Omental fat pad (tissue), 4 donors: ENCODE measurements around the gene TRIL. TPM values are rescaled to one million over a fixed set of nuclear protein-coding genes. Genes with fewer than 3 reads are reported as not detected.

Experiments used
- ATAC-seq: fragments of 150-250 bp; one replicate; pipeline ENCODE4 v1.9.1; 2016; ENCODE audit warnings: mild to moderate bottlenecking, moderate library complexity; ENCODE audit not compliant: low FRiP score
- DNase-seq: peaks from one replicate; pipeline ENCODE4 v3.0.0-alpha.2; 2019; ENCODE audit warnings: low spot score
- CTCF ChIP-seq, 3 donors: fragments of 450-650 bp; IDR thresholded peaks; one replicate each; pipeline ENCODE4 v1.5.1; 2016 to 2017; ENCODE audit warnings: antibody characterized with exemption in 3 of 3, mild to moderate bottlenecking in 3 of 3, moderate library complexity in 2 of 3
- total RNA-seq, 4 donors: library from RNA; depleted of rRNA; stranded (reverse); fragments of >200 nt; gene quantifications; one replicate each; pipeline ENCODE4 v1.1.0, GENCODE V29; 2016

Gene TRIL
- total RNA-seq, 4 donors from 2014 or later: 0.84 to 15.1 (median 4.7) TPM

GRCh38 chr7:28953633-28954032, 4.5 kb downstream of the TRIL start:
- ATAC-seq (no peak), DNase-seq (no peak)
- TF ChIP-seq CTCF (IDR thresholded peaks at IDR 0.05): no peak

- DNase-seq (no peak), ATAC-seq (no peak)
- no peak for TF ChIP-seq CTCF (IDR thresholded peaks at IDR 0.05)
These were observed 16.0 kb downstream of the TRIL start for GRCh38 chr7:28942168-28942567.

- TF ChIP-seq CTCF (IDR thresholded peaks at IDR 0.05): no peak
- ATAC-seq: no peak
- DNase-seq: no peak
These were observed 16.5 kb downstream of the TRIL start for GRCh38 chr7:28941633-28942032.

GRCh38 chr7:28940741-28941384, 17.3 kb downstream of the TRIL start:
- no peak for DNase-seq
- TF ChIP-seq CTCF (IDR thresholded peaks at IDR 0.05): no peak
- no peak for ATAC-seq

GRCh38 chr7:28939844-28940544, 18.1 kb downstream of the TRIL start:
- no peak for DNase-seq
- TF ChIP-seq CTCF (IDR thresholded peaks at IDR 0.05): no peak
- ATAC-seq: no peak

- TF ChIP-seq CTCF (IDR thresholded peaks at IDR 0.05): no peak
- ATAC-seq (no peak), DNase-seq (no peak)
These were observed 18.8 kb downstream of the TRIL start for GRCh38 chr7:28939367-28939766.

- no peak for DNase-seq
- TF ChIP-seq CTCF (IDR thresholded peaks at IDR 0.05): no peak
- ATAC-seq: no peak
These were observed 20.5 kb downstream of the TRIL start for GRCh38 chr7:28937619-28938018.
